Mesendoderm (in vitro differentiated cells): ENCODE results near the gene FOXC2.

Experiments used
- DNase-seq: peaks from one replicate; pipeline ENCODE4 v3.0.0; 2013
- H2AK5ac ChIP-seq: 2 replicates; pipeline ENCODE4 v1.6.1; 2013; ENCODE audit warnings: low read length, inconsistent platforms
- H2BK120ac ChIP-seq: 2 replicates; pipeline ENCODE4 v1.6.1; 2013; ENCODE audit warnings: low read depth, mild to moderate bottlenecking, low read length, moderate library complexity, mixed read lengths
- H2BK15ac ChIP-seq: replicated peaks from 2 replicates; pipeline ENCODE4 v1.6.1; 2013; ENCODE audit warnings: low read depth, mild to moderate bottlenecking, moderate library complexity
- H2BK5ac ChIP-seq: 2 replicates; pipeline ENCODE4 v1.6.1; 2013; ENCODE audit warnings: low read length, inconsistent platforms
- H3K18ac ChIP-seq: 2 replicates; pipeline ENCODE4 v1.6.1; 2013; ENCODE audit warnings: mild to moderate bottlenecking, low read length, mixed read lengths
- H3K23ac ChIP-seq: one replicate; pipeline ENCODE4 v1.6.1; 2013; ENCODE audit warnings: low read length
- H3K27ac ChIP-seq: 2 replicates; pipeline ENCODE4 v1.5.1; 2013; ENCODE audit warnings: low read depth, mild to moderate bottlenecking, inconsistent platforms, low read length, moderate library complexity
- H3K27me3 ChIP-seq: 2 replicates; pipeline ENCODE4 v1.6.1; 2013; ENCODE audit warnings: low read length, control low read depth, mild to moderate bottlenecking, inconsistent platforms; ENCODE audit not compliant: insufficient read depth, poor library complexity
- H3K36me3 ChIP-seq: 2 replicates; pipeline ENCODE4 v1.6.1; 2013; ENCODE audit warnings: low read length, inconsistent platforms; ENCODE audit not compliant: control insufficient read depth, insufficient read depth
- H3K4ac ChIP-seq: one replicate; pipeline ENCODE4 v1.6.1; 2013; ENCODE audit warnings: low read depth, mild to moderate bottlenecking, low read length, moderate library complexity
- H3K4me1 ChIP-seq: 2 replicates; pipeline ENCODE4 v1.6.1; 2013; ENCODE audit warnings: low read depth, low read length, inconsistent platforms; ENCODE audit not compliant: control insufficient read depth
- H3K4me2 ChIP-seq: 2 replicates; pipeline ENCODE4 v1.6.1; 2013; ENCODE audit warnings: low read length
- H3K4me3 ChIP-seq: 2 replicates; pipeline ENCODE4 v1.5.1; 2013; ENCODE audit warnings: mild to moderate bottlenecking, low read length
- H3K56ac ChIP-seq: one replicate; pipeline ENCODE4 v1.6.1; 2013; ENCODE audit warnings: low read length
- H3K79me1 ChIP-seq: 2 replicates; pipeline ENCODE4 v1.6.1; 2013; ENCODE audit warnings: low read length, inconsistent platforms
- H3K79me2 ChIP-seq: 2 replicates; pipeline ENCODE4 v1.6.1; 2013; ENCODE audit warnings: mild to moderate bottlenecking, low read length; ENCODE audit not compliant: control insufficient read depth, insufficient read depth
- H3K9ac ChIP-seq: 2 replicates; pipeline ENCODE4 v1.6.1; 2013; ENCODE audit warnings: low read length, inconsistent platforms
- H4K5ac ChIP-seq: one replicate; pipeline ENCODE4 v1.6.1; 2013; ENCODE audit warnings: low read length
- H4K8ac ChIP-seq: one replicate; pipeline ENCODE4 v1.6.1; 2013; ENCODE audit warnings: low read depth, mild to moderate bottlenecking, control low read depth, low read length, moderate library complexity
- WGBS: extraction: QIAGEN DNeasy Blood & Tissue Kit; methylation state at CpG from one replicate; pipeline ENCODE4 v1.1.7; 2013; ENCODE audit warnings: low lambda C conversion rate, missing lambda C conversion rate; ENCODE audit not compliant: insufficient coverage; ENCODE audit errors: extremely low coverage; 5-methylcytosine and 5-hydroxymethylcytosine counted together

Gene FOXC2

DNA sequence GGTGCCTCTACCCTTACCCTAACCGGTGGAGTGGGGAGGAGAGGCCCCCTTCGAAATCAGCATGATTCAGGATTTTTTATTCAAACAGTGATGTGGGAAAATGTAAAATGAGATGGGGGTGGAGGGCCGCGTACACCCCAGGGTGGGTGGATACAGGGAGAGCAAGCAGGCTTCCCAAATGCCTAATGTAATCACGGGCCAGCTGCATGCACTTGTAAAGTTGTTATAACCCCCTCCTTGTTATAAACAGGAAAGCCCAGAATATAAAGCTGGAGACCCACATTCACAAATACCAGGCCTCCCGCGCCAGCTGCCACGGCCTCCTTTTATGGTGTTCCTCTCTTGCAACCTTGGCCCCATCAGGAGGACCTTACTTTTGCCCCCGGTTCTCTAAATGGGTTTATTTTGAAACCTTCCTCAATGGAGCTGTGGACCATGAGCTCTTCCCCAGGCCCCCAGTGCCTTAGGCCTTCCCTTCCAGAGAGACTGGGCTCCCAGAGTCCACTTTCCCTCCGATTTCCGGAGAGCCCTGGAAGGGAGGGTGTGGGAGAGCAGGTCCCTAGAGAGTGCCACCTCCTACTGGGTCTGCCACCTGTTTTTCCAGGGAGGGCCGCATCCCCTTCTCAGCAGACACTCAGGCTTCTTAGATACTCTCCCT lies 10.8 kb downstream of the FOXC2 start:
- peak; percentile 29 for DNase-seq
- no peak overlapping the region for H3K4me2 ChIP-seq
- peaks cover 75% of the 10 kb centered on the region for H3K27me3 ChIP-seq
- no peak overlapping the region for H4K8ac ChIP-seq
- H2BK15ac ChIP-seq = no peak overlapping the region
- no peak overlapping the region for H3K18ac ChIP-seq
- no peak overlapping the region for H3K4me3 ChIP-seq
- no peak overlapping the region for H3K27ac ChIP-seq
- H2BK5ac ChIP-seq = no peak overlapping the region
- H2BK120ac ChIP-seq = no peak overlapping the region
- no peak overlapping the region for H3K4ac ChIP-seq
- no peak overlapping the region for H2AK5ac ChIP-seq
- H3K79me1 ChIP-seq = no peaks in the 10 kb centered on the region
- no peak overlapping the region for H3K23ac ChIP-seq
- H4K5ac ChIP-seq = no peak overlapping the region
- H3K9ac ChIP-seq = no peak overlapping the region
- H3K36me3 ChIP-seq = no peaks in the 10 kb centered on the region
- WGBS = no CpG with 5 or more reads among the region's 12 CpGs
- H3K56ac ChIP-seq = no peak overlapping the region
- H3K79me2 ChIP-seq = no peaks in the 10 kb centered on the region
- peaks cover 10% of the 10 kb centered on the region for H3K4me1 ChIP-seq

DNA sequence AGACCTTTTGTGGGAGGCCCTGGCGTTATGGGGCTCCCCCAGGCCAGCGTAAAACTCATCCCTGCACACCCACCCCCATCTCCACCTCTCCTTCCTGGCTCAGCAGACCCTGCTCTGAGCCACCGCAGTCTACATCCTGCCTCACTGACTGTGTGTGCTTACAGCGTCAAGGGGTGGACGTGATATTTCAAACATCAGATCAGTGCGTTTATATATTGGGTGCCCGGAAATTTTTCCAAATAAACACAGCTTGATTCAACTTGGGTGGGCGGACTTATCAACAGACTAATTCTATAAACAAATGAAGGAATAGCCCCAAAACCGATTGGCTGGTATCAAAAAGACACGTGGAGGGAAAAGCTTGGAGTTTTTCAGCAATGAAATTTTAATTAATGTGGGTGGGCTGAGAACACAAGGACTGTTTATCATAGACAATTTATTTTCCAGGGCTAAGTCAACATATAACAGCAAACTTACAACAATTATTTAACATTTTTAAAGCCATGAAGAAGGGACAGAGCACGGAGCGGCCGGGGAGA lies 11.5 kb downstream of the FOXC2 start, which contains the start of gene FOXL1:
TSS of gene FOXL1 (plus strand) at position 489 of the 539 bp plus-strand sequence. CDS start 175 bp downstream, outside the sequence.
- no peak within 1 kb of the TSS for H2BK5ac ChIP-seq
- peak within 1 kb of the TSS; percentile 80 for H3K23ac ChIP-seq
- no peaks in the 10 kb centered on the region for H3K79me2 ChIP-seq
- H3K18ac ChIP-seq = no peak within 1 kb of the TSS
- no peak within 1 kb of the TSS for H3K4me3 ChIP-seq
- peaks cover 8% of the 10 kb centered on the region for H3K4me1 ChIP-seq
- H3K56ac ChIP-seq = peak within 1 kb of the TSS; percentile 57
- DNase-seq = peak; percentile 24
- H3K9ac ChIP-seq = no peak within 1 kb of the TSS
- no peak within 1 kb of the TSS for H2AK5ac ChIP-seq
- no peaks in the 10 kb centered on the region for H3K36me3 ChIP-seq
- no peak within 1 kb of the TSS for H4K8ac ChIP-seq
- no peak within 1 kb of the TSS for H2BK15ac ChIP-seq
- H4K5ac ChIP-seq = no peak within 1 kb of the TSS
- H3K79me1 ChIP-seq = no peaks in the 10 kb centered on the region
- no peak within 1 kb of the TSS for H2BK120ac ChIP-seq
- H3K27ac ChIP-seq = no peak within 1 kb of the TSS
- no peak within 1 kb of the TSS for H3K4ac ChIP-seq
- peaks cover 69% of the 10 kb centered on the region for H3K27me3 ChIP-seq
- peak within 1 kb of the TSS; percentile 2 for H3K4me2 ChIP-seq
- no CpG with 5 or more reads among the region's 13 CpGs for WGBS

DNA sequence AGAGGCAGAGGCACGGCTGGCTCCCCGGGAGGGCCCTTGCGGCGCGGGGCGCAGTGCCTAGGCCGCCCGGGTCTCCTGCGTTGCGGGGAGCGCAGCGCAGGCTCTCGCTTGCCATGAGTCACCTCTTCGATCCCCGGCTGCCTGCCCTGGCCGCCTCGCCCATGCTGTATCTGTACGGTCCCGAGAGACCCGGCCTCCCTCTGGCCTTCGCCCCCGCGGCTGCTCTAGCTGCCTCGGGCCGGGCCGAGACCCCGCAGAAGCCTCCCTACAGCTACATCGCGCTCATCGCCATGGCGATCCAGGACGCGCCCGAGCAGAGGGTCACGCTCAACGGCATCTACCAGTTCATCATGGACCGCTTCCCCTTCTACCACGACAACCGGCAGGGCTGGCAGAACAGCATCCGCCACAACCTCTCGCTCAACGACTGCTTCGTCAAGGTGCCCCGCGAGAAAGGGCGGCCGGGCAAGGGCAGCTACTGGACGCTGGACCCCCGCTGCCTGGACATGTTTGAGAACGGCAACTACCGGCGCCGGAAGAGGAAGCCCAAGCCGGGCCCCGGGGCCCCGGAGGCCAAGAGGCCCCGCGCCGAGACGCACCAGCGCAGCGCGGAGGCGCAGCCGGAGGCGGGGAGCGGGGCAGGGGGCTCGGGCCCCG lies 12.1 kb downstream of the FOXC2 start:
- DNase-seq = peak; percentile 40
- Histone ChIP-seq H2BK120ac (no peak overlapping the region), H3K9ac (no peak overlapping the region), H2AK5ac (no peak overlapping the region), H3K27ac (no peak overlapping the region), H3K4ac (no peak overlapping the region), H3K79me2 (no peaks in the 10 kb centered on the region), H4K8ac (no peak overlapping the region), H3K18ac (no peak overlapping the region), H3K4me1 (peaks cover 8% of the 10 kb centered on the region), H3K27me3 (peaks cover 65% of the 10 kb centered on the region), H2BK5ac (no peak overlapping the region), H3K4me3 (no peak overlapping the region), H2BK15ac (no peak overlapping the region), H3K36me3 (no peaks in the 10 kb centered on the region), H3K23ac (peak overlapping the region; percentile 80), H4K5ac (no peak overlapping the region), H3K79me1 (no peaks in the 10 kb centered on the region), H3K4me2 (peak overlapping the region; percentile 2), H3K56ac (peak overlapping the region; percentile 57)
- no CpG with 5 or more reads among the region's 69 CpGs for WGBS

DNA sequence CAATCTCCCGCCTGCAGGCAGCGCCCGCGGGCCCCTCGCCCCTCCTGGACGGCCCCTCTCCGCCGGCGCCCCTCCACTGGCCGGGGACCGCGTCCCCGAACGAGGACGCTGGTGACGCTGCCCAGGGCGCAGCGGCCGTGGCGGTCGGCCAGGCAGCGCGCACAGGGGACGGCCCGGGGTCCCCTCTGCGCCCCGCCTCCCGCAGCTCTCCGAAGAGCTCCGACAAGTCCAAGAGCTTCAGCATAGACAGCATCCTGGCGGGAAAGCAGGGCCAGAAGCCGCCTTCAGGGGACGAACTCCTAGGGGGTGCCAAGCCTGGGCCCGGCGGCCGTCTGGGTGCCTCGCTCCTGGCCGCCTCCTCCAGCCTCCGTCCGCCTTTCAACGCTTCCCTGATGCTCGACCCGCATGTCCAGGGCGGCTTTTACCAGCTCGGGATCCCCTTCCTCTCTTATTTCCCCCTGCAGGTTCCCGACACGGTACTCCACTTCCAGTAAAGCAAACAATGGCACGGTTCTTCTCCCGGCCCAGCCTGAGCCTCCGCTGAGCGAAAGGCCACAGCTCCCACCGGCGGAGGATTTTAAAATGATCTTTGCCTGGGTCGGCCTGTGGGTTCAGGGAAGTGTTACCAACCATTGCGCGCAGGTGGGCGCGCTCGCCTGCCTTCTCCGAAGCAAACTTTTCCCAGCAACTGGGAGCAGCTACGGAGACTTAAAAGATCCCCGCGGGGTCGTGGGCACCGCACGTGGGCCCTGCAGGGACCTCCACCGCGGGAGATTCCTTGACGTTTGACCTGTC lies 12.8 kb downstream of the FOXC2 start:
- H3K4ac ChIP-seq = no peak overlapping the region
- H3K79me1 ChIP-seq = no peaks in the 10 kb centered on the region
- peak overlapping the region; percentile 57 for H3K56ac ChIP-seq
- H3K4me2 ChIP-seq = peak overlapping the region; percentile 2
- H3K4me1 ChIP-seq = peaks cover 8% of the 10 kb centered on the region
- no peak overlapping the region for H2AK5ac ChIP-seq
- no peak overlapping the region for H2BK15ac ChIP-seq
- no CpG with 5 or more reads among the region's 69 CpGs for WGBS
- H3K79me2 ChIP-seq = no peaks in the 10 kb centered on the region
- H3K4me3 ChIP-seq = no peak overlapping the region
- H4K8ac ChIP-seq = no peak overlapping the region
- DNase-seq = peak; percentile 29
- no peak overlapping the region for H2BK120ac ChIP-seq
- no peak overlapping the region for H3K9ac ChIP-seq
- H3K27me3 ChIP-seq = peaks cover 57% of the 10 kb centered on the region
- no peak overlapping the region for H3K27ac ChIP-seq
- H3K18ac ChIP-seq = no peak overlapping the region
- H2BK5ac ChIP-seq = no peak overlapping the region
- H4K5ac ChIP-seq = no peak overlapping the region
- H3K23ac ChIP-seq = no peak overlapping the region
- no peaks in the 10 kb centered on the region for H3K36me3 ChIP-seq

DNA sequence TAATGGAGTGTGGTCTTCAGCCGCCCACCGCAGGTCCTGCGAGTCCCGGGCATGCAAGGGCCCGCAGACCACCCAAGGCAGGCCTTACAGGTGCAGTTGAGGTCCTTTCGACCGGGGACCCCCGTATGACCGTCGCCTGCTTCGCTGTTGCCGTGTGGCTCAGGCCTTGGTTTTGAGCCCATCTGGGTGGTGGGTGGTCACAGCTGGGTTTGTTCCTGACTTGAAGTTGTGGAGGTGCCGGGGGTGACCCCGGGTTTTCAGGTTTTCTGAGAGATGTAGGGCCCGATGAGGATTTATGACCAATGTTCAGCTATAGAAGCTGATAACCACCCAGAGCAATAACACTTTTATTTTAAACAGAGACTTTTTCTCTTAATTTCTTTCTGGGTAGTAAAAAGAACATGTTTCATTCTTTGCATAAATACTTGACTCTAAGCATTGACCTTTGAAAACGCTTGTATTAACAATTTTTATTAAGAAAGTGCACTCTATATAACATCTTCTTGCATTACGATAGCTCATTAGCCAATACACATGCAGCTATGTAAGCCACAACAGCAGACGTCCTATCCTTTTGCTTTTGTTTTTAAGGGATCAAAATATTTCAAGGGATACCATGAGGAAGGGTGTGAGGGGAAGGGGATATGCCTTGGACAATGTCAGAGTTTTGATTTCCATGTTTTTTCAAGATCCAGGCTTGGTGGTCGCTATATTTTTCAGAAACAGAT lies 13.6 kb downstream of the FOXC2 start:
- H2BK15ac ChIP-seq = no peak overlapping the region
- no peak for DNase-seq
- H4K5ac ChIP-seq = no peak overlapping the region
- no peak overlapping the region for H2BK5ac ChIP-seq
- H3K36me3 ChIP-seq = no peaks in the 10 kb centered on the region
- no peak overlapping the region for H3K9ac ChIP-seq
- H3K56ac ChIP-seq = no peak overlapping the region
- H3K18ac ChIP-seq = no peak overlapping the region
- no peak overlapping the region for H3K23ac ChIP-seq
- no peak overlapping the region for H3K4me2 ChIP-seq
- H3K4me1 ChIP-seq = peaks cover 8% of the 10 kb centered on the region
- H3K27ac ChIP-seq = no peak overlapping the region
- H3K4me3 ChIP-seq = no peak overlapping the region
- H2BK120ac ChIP-seq = no peak overlapping the region
- no peak overlapping the region for H2AK5ac ChIP-seq
- H3K4ac ChIP-seq = no peak overlapping the region
- H3K79me1 ChIP-seq = no peaks in the 10 kb centered on the region
- H3K27me3 ChIP-seq = peaks cover 50% of the 10 kb centered on the region
- WGBS = no CpG with 5 or more reads among the region's 19 CpGs
- H4K8ac ChIP-seq = no peak overlapping the region
- H3K79me2 ChIP-seq = no peaks in the 10 kb centered on the region
